GM18511 (cell line): ENCODE measurements around the gene SELE.
"Not testable (repeated sequence)": the region's sequence is repeated elsewhere in the genome, so short reads cannot be mapped to it uniquely, and the experiment has no call there.

Experiments
- ATAC-seq: cut with Tn5 transposase; IDR thresholded peaks from one replicate; pipeline ENCODE4 v1.9.1; 2021; ENCODE audit warnings: mild to moderate bottlenecking, moderate library complexity; ENCODE audit not compliant: unreplicated experiment

The SELE gene

DNA sequence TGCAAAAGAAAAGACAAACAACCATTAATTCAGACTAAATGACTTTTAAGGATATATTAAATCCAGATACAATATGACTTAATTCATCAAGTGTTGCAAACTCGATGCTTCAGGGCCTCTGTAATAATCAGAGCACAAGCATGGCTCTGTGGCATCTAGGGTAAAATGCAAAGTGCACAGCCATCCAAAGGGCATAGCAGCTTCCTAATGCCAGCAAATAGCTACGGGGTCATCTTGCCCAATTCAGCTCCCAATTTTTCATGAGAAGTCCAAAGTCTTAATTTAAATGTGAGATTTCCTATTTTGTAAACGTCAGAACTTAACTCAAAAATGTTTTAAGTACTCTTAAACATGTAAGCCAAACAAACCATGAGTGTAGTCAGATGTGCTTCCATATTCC lies 7.9 kb downstream of the SELE start:
- no peak for ATAC-seq

DNA sequence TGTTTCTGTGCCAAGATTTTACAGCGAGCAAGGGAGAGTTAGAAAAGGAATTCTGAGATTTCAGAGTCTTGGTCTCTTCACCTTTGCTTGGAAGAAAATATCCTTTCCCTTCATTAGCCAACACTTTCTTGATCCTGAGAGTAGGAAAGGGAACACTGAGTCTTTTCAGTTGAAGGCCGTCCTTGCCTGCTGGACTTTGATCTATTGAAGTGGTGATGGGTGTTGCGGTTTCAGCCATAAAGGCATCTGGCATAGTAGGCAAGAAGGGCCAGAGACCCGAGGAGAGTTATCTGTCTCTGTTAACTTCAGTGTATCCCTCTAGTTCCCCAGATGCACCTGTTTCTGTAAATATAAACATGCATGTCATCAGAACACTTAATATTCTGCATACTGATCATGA lies 9.7 kb downstream of the SELE start:
- no peak for ATAC-seq

DNA sequence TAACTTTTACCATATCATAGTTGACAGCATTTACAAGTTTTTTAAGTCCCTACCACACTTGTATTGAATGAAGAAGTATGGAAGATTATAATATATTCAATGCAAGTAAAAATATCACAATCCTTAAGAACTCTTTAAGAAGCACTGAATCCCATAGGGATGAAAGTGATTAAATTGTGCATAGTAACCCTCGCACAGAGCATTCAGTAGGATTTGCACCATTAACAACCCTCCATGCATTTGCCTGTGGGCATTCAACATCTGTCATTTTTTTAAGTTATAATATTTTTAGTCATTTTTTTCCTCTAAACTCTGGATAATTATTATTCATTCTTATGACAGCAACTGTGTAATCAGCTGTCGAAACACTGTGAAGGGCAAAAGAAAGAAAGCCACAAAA lies 10.1 kb downstream of the SELE start:
- no peak for ATAC-seq

DNA sequence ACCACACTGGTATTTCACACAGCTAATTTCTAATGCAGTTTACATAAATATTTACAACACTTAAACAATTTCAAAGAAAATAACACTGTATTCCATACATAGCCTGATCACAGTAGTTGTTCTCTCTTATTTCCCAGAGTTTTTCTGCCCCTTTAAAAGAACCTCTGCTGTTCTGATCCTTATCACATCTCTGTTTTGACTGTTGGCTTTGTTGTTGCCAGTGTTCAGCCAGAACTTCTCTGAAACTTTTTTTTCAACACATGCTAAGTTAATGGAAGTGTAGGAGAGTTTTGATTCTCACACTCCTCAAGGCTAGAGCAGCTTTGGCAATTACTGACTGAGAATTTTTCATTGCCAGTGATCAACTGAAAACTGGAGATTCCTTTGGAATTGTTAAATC lies 11.1 kb downstream of the SELE start:
- ATAC-seq: no peak

DNA sequence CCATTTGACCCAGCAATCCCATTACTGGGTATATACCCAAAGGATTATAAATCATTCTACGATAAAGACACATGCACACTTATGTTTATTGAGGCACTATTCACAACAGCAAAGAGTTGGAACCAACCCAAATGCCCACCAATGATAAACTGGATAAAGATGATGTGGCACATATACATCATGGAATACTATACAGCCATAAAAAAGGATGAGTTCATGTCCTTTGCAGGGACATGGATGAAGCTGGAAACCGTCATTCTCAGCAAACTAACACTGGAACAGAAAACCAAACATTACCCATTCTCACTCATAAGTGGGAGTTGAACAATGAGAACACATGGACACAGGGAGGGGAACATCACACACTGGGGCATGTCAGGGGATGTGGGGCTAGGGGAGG lies 18.8 kb downstream of the SELE start:
- ATAC-seq: not testable (repeated sequence)

DNA sequence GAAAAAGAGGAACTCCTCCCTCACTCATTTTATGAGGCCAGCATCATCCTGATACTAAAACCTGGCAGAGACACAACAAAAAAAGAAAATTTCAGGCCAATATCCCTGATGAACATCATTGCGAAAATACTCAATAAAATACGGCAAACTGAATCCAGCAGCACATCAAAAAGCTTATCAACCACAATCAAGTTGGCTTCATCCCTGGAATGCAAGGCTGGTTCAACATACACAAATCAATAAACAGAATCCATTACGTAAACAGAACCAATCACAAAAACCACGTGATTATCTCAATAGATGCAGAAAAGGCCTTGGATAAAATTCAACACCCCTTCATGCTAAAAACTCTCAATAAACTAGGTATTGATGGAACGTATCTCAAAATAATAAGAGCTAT lies 20.8 kb downstream of the SELE start:
- not testable (repeated sequence) for ATAC-seq

DNA sequence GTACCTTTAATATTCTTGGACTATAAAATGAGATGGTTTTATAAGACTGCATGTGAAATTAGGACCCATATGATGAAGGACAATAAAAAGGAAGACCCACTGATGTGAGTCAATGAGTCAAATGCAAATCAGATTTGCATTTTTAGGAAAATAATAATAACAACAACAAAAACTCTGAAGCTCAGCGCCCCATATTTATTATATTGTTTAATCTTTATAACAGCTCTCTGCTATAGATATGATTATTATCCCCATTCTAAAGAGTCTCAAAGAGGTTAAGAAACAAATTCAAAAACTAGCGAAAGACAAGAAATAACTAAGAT lies 21.6 kb downstream of the SELE start:
- no peak for ATAC-seq

DNA sequence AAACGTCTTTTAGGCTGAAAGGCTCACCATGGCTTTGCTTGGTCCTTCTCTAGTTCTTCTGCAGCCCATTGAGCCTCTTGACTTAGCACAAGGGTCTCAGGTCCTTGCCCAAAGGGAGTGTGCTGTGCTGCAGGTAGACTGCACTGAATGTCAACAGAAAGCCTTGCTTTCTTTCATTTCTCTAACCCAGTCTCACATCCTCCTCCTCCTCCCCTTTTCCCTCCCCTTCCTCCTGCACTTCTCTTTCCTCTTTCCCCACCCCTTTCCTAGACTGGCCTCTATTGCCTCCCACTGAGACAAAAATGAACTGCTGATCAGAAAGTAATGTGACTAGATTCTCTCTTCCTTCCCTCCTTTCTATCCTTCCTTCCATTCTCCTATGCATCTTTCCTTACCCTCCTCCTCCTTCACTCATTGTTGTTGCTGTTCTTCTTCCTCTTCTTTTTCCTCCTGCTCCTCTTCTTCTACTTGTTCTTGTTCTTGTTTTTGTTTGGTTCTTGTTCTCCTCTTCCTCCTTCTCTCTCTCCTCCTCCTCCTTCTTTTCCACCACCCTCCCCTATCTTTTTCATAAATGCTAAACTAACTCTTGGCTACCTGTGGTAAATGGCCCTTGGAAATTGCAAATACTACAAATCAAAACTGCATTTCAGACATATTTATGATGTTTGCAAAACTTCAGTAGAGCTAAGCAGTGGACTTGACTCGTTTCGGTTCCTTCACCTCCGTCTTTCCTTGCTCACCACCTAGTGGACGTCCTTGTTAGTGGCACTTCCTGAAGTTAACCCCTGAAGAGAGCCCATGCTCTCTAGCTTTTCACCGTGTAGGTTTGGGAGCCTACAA lies 22.2 kb downstream of the SELE start, which contains the start of gene SELL:
Gene SELL (minus strand): TSS at position 152 of the 840 bp plus-strand sequence. CDS start 122 bp downstream, at position 30.
- ATAC-seq: peak; percentile 80

DNA sequence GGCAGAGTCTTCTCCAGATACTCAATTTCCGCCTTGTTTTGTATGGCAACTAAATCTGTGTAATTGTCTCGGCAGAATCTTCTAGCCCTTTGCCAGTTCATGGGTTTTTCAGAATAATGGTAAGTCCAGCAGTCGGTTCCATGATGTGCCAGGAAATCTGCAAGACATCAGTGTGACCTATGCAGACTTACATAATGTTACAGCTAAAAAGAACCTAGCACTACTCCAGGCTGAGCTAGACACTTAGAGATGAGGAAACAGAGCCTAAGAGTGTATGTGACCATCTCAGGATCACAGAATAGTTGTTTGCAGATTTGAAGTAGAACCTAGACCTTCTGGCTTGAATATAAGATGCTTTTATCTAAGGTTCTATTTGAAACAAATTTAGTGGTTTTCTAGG lies 25.2 kb downstream of the SELE start:
- ATAC-seq: no peak

DNA sequence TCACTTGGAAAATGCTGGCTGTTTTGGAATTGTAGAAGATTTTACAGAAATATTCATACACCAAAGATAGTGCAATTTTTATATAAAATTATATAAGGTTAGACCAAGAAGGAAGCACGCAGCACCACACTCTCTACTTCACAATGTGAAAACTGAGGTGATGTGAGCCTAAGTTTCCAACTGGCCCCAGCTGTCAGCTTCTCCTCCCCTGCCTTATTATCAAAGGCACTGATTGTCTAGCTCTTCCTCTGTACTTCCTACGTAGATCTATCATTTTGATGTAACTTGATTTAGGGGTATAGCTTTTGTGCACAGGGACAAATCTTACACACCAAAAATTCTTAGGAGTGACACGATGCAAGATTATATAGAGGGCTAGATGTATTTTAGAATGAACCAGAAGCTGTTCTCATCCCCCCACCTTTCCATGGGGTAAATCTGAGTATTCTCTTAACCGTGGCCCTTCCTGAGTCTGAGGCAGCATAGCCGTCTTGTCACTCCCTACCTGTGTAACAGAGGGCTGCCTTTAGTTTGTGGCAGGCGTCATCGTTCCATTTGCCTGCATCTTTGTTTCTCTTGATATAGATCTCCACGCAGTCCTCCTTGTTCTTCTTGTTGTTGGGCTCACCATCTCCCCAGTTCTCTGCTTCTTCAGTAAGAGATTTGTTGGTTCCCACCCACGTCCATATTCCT lies 25.8 kb downstream of the SELE start:
- no peak for ATAC-seq

DNA sequence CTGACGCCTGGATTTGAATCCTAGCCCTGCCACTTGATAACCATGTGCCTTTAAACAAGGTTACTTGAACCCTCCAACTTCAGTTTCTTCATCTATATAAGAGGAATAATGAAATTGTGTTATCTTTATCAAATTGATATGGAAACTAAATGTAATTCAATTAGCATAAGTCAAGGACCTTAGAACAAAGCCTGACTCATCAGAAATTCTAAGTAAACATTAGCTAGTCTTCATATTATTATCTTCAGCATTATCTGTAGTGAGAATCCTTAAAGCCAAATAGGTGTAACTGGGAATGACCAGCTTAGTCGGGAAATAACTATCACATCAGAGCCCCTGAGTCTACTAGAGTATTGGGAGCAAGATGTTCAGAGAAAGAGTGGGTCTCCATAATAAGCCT lies 29.1 kb downstream of the SELE start:
- no peak for ATAC-seq

DNA sequence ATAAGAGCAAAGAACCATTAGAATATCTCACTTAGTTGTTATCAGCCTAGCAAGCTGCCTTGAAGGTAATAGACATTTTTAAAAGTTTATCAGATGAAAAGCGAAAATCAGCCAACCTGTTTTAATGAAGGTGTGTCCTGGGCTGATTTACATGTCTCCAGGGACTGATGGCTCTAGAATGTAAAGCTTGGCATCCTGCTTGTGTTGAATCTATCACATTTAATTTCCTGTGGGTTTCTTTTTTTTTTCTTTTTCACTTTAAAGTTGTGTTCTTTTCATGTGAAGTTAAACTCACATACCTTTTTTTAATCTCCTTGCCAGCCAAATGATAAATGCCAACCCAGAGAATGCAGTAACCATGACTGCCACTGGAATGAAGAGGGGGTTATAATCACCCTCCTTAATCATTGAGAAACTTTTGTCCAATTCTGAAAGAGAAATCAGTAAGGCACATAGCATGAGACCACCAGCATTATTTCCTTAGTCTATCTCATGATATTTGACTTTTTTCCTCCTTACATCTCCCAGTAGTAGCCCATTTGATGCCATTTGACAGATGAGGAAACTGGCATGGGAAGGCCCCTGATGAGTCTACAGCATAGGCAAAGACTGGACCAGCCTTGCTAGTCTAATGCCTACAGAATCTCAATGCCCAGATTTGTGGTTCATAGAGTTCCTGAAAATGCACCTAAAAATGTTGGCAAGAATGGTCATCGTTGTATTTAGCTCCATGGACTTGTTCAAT lies 32.4 kb downstream of the SELE start:
- no peak for ATAC-seq

DNA sequence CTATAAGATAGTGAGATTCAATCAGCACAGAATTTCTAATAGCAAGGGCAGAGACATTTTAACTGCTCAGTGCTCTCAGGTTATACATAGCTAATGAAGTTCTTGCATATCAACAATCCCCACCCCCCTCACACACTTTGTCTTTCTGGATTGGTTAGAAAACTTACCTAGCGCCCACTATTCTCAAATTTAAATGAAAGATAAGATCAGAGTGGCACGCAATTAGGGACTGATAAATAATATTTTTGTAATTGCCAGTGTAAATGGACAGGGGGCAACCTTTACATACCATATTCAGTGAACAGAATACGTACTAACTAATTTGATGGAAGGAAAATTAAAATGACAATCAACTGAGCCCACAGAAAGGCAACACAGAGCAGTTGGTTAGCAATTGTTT lies 34.2 kb downstream of the SELE start:
- ATAC-seq: no peak

DNA sequence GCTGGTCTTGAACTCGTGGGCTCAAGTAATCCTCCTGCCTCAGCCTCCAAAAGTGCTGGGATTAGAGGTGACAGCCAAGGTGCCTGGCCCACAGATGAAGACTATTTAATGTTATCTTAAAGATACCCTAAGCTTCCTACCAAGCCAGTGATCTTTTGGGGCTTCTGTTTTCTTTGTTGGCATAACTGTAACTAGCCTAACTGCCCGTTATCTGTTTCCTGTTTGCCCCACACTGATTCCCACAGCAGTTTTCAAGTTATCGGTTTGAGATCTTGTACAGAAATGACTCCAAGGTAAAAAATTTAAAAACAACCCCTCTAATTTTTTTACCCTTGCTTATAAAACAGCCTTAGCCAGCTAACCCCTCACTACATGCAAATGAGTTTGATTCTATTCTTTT lies 34.9 kb downstream of the SELE start:
- ATAC-seq: no peak

DNA sequence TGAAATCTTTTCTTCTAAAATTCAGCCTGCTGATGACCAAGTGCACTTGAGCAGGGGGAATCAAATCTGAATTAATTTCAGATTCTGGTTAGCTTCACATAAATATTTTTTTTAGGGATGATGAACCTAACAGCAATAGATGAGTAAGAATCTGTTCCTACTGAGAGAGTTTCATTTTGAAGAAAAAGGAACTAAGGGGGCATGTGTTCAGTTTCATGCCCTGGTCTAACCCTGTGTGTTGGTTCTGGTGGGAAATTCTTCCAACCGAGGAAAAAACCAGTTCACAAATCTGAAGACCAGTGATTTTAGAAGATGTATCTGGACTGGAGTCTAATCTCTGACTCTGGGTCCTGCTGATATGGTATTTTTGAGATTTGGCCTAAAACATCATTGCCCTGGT lies 36.1 kb downstream of the SELE start:
- ATAC-seq: peak; percentile 52

DNA sequence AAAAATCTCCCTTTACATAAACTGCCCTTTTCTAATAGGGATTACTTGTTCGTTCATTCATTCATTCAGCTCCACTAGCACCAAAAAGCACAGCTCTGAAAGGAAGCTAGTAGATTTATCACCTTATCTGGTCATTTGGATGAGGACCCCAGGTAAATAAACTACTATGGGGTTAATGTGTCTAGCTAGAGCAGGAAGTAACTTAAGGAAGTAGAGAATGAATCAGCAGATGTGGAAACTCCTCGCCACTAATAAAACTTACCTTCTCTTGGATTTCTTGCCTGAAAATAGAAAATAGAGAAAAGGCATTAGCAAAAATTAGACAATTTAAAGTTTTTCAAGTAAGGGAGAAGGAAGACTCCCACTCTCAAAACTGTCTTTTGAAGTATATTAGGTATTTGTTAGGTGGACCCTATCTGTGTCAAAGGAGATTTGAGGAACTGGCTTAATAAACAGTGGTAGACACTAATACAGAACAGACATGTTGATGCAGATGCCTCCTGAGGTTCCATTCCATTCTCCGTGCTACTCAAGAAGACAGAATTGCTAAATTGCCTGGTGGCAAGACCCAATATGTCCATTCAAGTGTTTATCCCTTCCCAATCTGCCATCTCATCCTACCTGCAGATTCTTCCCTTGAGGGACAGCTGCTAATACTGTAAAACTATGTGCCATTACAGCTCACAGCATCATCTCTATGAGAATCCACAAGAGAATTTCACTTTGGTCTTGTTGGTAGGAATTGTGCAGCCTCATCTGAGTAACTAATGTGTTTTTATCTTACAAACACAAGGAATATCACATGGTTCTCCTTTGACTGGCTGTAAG lies 37.4 kb downstream of the SELE start:
- ATAC-seq: peak; percentile 24

DNA sequence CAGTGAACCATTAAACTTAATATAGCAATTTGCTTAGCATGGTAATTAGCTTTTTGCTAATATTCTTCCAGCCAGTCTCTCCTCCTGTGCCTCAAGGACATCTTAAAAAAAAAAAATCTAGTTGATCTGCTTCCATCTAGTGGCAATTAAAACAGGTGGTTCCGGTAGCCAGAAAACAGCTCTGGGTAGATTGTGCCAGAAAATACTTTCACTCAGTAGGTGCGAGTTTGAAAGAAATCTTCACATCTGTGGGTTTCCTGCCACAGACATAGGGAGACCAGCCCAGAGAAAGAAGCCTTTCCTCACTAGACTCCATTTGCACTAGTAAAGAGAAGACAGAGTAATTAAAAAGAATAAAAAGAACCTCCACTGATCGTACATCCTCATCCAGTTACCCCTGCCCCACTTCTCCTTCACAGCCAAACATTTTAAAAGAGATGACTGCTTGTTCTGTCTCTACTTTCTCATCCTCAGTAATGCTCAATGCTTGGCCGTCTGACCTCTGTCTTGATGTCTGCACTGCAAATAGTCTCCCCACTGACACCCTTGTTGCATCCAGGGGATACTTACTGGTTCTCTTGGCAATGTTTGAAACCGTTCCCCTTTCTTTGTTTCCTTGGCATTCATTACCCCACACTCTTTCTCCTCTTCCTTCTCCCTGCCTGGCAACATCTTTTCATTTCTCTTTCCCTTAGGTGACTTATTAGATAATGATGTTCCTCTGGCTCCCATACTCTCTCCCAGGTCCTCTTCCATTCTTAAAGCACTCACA lies 39.4 kb downstream of the SELE start:
- ATAC-seq: peak; percentile 39

DNA sequence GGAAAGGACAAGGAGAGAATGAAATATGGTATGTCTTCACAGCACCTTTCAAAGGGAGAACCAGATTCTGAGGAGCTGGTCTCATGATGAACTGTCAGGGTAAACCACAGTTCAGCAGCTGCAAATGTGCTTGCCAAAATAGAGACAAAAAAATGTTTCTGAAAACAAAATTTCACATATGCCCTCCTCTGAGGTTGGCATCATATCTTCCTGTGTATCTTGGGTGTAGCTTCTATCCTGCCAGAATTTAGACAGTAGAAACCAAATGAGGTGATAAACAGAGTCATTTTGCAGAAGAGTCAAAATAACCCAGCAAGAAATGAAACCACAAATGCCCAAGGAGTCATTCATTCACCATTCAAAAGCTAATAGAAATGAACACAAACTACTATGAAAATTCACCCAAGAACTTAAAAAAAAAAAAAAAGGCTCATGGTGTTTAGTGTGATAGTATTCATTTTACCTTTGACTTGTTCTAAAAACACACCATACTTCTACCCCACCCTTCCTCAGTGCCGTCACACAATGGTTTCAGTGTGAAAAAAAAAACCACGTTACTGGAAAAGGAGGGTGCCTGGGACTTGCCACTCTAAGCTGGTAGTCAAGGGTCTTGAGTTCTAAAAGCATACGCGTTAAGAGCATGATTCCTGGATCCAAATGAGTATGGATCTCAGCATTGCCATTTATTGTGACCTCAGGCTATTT lies 41.0 kb downstream of the SELE start:
- ATAC-seq: peak; percentile 41

DNA sequence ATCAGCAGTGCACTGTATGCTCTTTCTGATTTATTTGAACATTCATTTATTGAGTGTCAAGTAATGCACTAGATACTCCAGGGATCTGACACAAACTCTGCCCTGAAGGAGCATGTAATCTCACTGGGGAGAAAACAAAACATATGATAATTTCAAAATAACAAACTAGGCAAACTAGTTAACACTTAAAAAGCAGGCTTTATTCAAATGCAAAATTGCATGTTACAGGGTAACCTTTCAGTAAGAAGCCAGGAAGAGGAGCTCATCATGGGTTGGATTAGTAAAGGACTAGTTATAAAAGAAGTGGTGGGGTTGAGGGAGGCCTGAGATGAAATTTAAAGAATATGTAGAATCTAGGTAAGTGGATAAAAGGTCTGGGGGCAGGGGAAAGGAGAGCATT lies 43.4 kb downstream of the SELE start:
- no peak for ATAC-seq

DNA sequence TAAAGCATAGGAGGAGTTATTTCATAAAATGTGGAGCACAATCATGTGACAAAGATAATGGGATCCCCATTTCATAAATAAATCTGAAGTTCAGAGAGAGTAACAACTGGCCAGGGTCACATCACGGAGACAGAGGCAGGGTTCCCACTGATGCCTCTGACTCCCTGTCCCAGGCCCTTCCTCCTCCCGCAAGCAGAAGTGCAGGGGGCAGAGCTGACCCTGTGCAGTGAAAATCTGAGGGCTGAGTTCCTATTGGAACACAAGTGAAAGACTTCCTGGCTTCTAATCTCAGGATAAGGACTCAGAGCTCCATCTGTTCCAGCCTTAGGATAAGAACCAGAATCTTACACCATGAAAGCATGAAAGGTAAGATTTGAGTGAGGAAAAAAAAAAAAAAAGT lies 44.5 kb downstream of the SELE start:
- ATAC-seq: no peak
